Activated B cell treated with CpG ODN at 0.5 μM for 24 hours (primary cell): ENCODE results near the gene JUP. TPM values are rescaled to one million over a fixed set of nuclear protein-coding genes. Genes with fewer than 3 reads are reported as not detected.
A peak's percentile ranks its signal among the peaks of the same experiment; 100 is the strongest.

Experiments used
- ATAC-seq: fragments of 200-7000 bp; cut with Tn5 transposase; one replicate; pipeline ENCODE4 v1.10.0; 2021; ENCODE audit warnings: low read depth, mild to moderate bottlenecking, moderate library complexity
- CTCF ChIA-PET: fragments of 350-600 bp; sonication (Branson Sonifier 250); formaldehyde crosslinking; loops from one replicate; lab custom pipeline; 2021; ENCODE audit warnings: antibody characterized with exemption; lab: Charles Lee
- POLR2A ChIA-PET: fragments of 350-600 bp; sonication (Branson Sonifier 250); formaldehyde crosslinking; loops from one replicate; lab custom pipeline; 2021; ENCODE audit warnings: antibody characterized with exemption; lab: Charles Lee
- DNase-seq: peaks from one replicate; pipeline ENCODE4 v3.0.0; 2022
- H3K27ac Mint-ChIP-seq: one replicate; pipeline ENCODE4 v1.8.0; 2020; ENCODE audit warnings: mixed read lengths
- H3K27me3 Mint-ChIP-seq: one replicate; pipeline ENCODE4 v1.8.0; 2021; ENCODE audit warnings: mixed read lengths
- H3K36me3 Mint-ChIP-seq: one replicate; pipeline ENCODE4 v1.8.0; 2021; ENCODE audit warnings: low read depth, mixed read lengths
- H3K4me1 Mint-ChIP-seq: one replicate; pipeline ENCODE4 v1.8.0; 2021; ENCODE audit warnings: mixed read lengths
- H3K4me3 Mint-ChIP-seq: one replicate; pipeline ENCODE4 v1.8.0; 2020; ENCODE audit warnings: mild to moderate bottlenecking, mixed read lengths
- H3K9me3 Mint-ChIP-seq: one replicate; pipeline ENCODE4 v1.8.0; 2020; ENCODE audit warnings: mixed read lengths
- CTCF ChIP-seq: fragments of 200-600 bp; IDR thresholded peaks from one replicate; pipeline ENCODE4 v1.8.0; 2022; ENCODE audit warnings: antibody characterized with exemption, mild to moderate bottlenecking
- intact Hi-C: fragments of 100-400 bp; cut with micrococcal nuclease; formaldehyde crosslinking; loops from one replicate; pipeline ENCODE4 v1.15.1; 2024
- total RNA-seq: library from RNA; stranded (reverse); gene quantifications from 2 replicates; pipeline ENCODE4 v1.2.3, GENCODE V29; 2022

JUP gene
- total RNA-seq, 1 donor from 2014 or later, result 31.1 TPM

- Mint-ChIP-seq H3K36me3 (no peaks in the 10 kb centered on the region), H3K4me1 (peaks cover 8% of the 10 kb centered on the region), H3K9me3 (no peaks in the 10 kb centered on the region), H3K4me3 (no peak overlapping the region), H3K27me3 (no peaks in the 10 kb centered on the region), H3K27ac (no peak overlapping the region)
- intact Hi-C loops, result no loop called here
- ChIA-PET CTCF (no interaction called here), POLR2A (no interaction called here)
- ATAC-seq (no peak), DNase-seq (no peak)
- no peak for TF ChIP-seq CTCF
Measured at GRCh38 chr17:41792845-41793783, 6.6 kb upstream of the JUP start.

- intact Hi-C loops, result loop anchor here (2.0 to 10.0 kb wide), 3 partner anchors 78 to 598 kb away; partner anchors contain the start of genes EIF1, KLHL11 and STAT3
- H3K36me3 Mint-ChIP-seq, result no peaks in the 10 kb centered on the region
- DNase-seq, result no peak
- ChIA-PET POLR2A (interaction anchor here (0.5 to 3.0 kb wide), 13 partner anchors 9 to 230 kb away, joined by 3 to 27 read pairs (median 4); partner anchors contain the start of genes DNAJC7, EIF1, KLHL11 and P3H4), CTCF (interaction anchor here (1.0 to 3.1 kb wide), 6 partner anchors 10 to 179 kb away, joined by 3 to 17 read pairs (median 5); partner anchors contain the start of gene FKBP10)
- ATAC-seq, result no peak
- H3K27ac Mint-ChIP-seq, result no peak overlapping the region
- H3K4me3 Mint-ChIP-seq, result peak overlapping the region; percentile 78
- no peaks in the 10 kb centered on the region for H3K9me3 Mint-ChIP-seq
- no peaks in the 10 kb centered on the region for H3K27me3 Mint-ChIP-seq
- H3K4me1 Mint-ChIP-seq, result peaks cover 51% of the 10 kb centered on the region
- no peak for TF ChIP-seq CTCF
Measured at GRCh38 chr17:41787021-41787418, 509 bp upstream of the JUP start.

GRCh38 chr17:41785859-41786226 is 668 bp downstream of the JUP start:
- ChIA-PET CTCF (interaction anchor here (1.0 to 3.1 kb wide), 7 partner anchors 8 to 180 kb away, joined by 3 to 17 read pairs (median 7); partner anchors contain the start of genes FKBP10 and P3H4), POLR2A (interaction anchor here (0.6 to 3.0 kb wide), 10 partner anchors 9 to 133 kb away, joined by 3 to 27 read pairs (median 4); partner anchors contain the start of genes ACLY, EIF1, HAP1 and KLHL11)
- Mint-ChIP-seq H3K4me1 (peaks cover 60% of the 10 kb centered on the region), H3K36me3 (no peaks in the 10 kb centered on the region), H3K9me3 (no peaks in the 10 kb centered on the region), H3K4me3 (peak overlapping the region; percentile 78), H3K27ac (peak overlapping the region; percentile 75), H3K27me3 (no peaks in the 10 kb centered on the region)
- no peak for TF ChIP-seq CTCF
- DNase-seq, result peak; percentile 30
- no peak for ATAC-seq
- intact Hi-C loops, result loop anchor here (1.0 to 10.0 kb wide), 5 partner anchors 15 to 599 kb away; partner anchors contain the start of genes EIF1, KLHL11 and STAT3

GRCh38 chr17:41785091-41785858 is 1.2 kb downstream of the JUP start:
- DNase-seq, result peak; percentile 37
- Mint-ChIP-seq H3K4me1 (peaks cover 61% of the 10 kb centered on the region), H3K9me3 (no peaks in the 10 kb centered on the region), H3K27ac (peak overlapping the region; percentile 75), H3K4me3 (peak overlapping the region; percentile 78), H3K36me3 (no peaks in the 10 kb centered on the region), H3K27me3 (no peaks in the 10 kb centered on the region)
- ChIA-PET CTCF (interaction anchor here (1.3 to 3.1 kb wide), 5 partner anchors 16 to 181 kb away, joined by 3 to 17 read pairs (median 7); partner anchors contain the start of gene P3H4), POLR2A (interaction anchor here (0.6 to 3.0 kb wide), 8 partner anchors 22 to 1220 kb away, joined by 3 to 27 read pairs (median 4); partner anchors contain the start of genes ACLY, CCR7, EIF1 and HAP1)
- TF ChIP-seq CTCF, result no peak
- intact Hi-C loops, result loop anchor here (5.0 to 10.0 kb wide), 2 partner anchors 98 to 600 kb away; partner anchors contain the start of genes EIF1 and STAT3
- ATAC-seq, result peak; percentile 4
